AG04449 (cell line): ENCODE data around the gene SIPA1.

ENCODE experiments used
- CTCF ChIA-PET: fragments of 350-600 bp; formaldehyde crosslinking; extraction: SDS; loops from one replicate; lab custom pipeline; 2021; ENCODE audit warnings: antibody characterized with exemption; lab: Yijun Ruan, JAX
- POLR2A ChIA-PET: fragments of 400-600, 350-600 bp; formaldehyde crosslinking; extraction: SDS; loops from one replicate; lab custom pipeline; 2020; ENCODE audit warnings: antibody characterized with exemption, inconsistent platforms; lab: Yijun Ruan, JAX
- DNase-seq: peaks from one replicate; pipeline ENCODE4 v3.0.0-alpha.2; 2010; ENCODE audit warnings: low read depth, low spot score
- H3K4me3 ChIP-seq: 2 replicates; pipeline ENCODE4 v1.5.1; 2011; ENCODE audit warnings: low read depth, mild to moderate bottlenecking, control low read depth, low read length
- TF ChIP-seq, protein P1 (sequence below): IDR thresholded peaks from one replicate; pipeline ENCODE4 v1.5.1; 2011; ENCODE audit warnings: mild to moderate bottlenecking, moderate library complexity, low read length, control low read depth, inconsistent platforms; ENCODE audit not compliant: insufficient read depth; ENCODE audit errors: missing control alignments

The SIPA1 gene, protein sequence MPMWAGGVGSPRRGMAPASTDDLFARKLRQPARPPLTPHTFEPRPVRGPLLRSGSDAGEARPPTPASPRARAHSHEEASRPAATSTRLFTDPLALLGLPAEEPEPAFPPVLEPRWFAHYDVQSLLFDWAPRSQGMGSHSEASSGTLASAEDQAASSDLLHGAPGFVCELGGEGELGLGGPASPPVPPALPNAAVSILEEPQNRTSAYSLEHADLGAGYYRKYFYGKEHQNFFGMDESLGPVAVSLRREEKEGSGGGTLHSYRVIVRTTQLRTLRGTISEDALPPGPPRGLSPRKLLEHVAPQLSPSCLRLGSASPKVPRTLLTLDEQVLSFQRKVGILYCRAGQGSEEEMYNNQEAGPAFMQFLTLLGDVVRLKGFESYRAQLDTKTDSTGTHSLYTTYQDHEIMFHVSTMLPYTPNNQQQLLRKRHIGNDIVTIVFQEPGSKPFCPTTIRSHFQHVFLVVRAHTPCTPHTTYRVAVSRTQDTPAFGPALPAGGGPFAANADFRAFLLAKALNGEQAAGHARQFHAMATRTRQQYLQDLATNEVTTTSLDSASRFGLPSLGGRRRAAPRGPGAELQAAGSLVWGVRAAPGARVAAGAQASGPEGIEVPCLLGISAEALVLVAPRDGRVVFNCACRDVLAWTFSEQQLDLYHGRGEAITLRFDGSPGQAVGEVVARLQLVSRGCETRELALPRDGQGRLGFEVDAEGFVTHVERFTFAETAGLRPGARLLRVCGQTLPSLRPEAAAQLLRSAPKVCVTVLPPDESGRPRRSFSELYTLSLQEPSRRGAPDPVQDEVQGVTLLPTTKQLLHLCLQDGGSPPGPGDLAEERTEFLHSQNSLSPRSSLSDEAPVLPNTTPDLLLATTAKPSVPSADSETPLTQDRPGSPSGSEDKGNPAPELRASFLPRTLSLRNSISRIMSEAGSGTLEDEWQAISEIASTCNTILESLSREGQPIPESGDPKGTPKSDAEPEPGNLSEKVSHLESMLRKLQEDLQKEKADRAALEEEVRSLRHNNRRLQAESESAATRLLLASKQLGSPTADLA

DNA sequence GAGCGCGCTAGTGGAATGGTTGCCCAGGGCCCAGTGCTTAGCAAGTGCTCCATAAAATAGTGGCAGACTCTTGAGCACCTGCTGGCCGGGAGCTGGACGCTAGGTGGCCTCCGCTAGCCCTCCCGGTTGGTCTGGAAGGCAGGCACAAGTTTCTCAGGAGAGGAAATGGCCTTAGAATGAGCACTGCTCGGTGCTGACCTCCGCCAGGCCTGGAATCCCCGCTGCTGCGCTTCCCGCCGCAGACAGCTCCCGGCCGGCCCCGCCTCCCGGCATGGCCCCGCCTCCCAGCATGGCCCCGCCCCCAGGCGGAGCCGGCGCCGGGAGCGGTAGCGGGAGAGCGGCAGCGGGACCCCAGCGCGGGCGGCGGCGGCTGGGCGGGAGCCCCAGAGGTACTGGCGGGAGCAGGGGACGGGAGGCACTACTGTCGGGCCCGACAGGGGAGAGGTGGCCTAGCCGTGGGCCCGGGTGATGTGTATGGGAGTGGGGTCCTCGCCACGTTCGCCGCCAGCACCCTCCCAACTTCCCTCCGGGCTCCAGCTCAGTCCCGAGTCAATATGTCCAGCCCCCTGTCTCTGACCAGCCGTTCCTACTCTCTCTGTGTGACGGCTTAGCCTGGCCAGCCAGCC, at the start of gene SIPA1:
Gene SIPA1, plus strand, starts transcription at position 308 of the 626 bp plus-strand sequence. CDS start 2,821 bp downstream, outside the sequence.
- TF ChIP-seq, protein P1, sequence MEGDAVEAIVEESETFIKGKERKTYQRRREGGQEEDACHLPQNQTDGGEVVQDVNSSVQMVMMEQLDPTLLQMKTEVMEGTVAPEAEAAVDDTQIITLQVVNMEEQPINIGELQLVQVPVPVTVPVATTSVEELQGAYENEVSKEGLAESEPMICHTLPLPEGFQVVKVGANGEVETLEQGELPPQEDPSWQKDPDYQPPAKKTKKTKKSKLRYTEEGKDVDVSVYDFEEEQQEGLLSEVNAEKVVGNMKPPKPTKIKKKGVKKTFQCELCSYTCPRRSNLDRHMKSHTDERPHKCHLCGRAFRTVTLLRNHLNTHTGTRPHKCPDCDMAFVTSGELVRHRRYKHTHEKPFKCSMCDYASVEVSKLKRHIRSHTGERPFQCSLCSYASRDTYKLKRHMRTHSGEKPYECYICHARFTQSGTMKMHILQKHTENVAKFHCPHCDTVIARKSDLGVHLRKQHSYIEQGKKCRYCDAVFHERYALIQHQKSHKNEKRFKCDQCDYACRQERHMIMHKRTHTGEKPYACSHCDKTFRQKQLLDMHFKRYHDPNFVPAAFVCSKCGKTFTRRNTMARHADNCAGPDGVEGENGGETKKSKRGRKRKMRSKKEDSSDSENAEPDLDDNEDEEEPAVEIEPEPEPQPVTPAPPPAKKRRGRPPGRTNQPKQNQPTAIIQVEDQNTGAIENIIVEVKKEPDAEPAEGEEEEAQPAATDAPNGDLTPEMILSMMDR: peak; percentile 65
- ChIA-PET POLR2A (interaction anchor here (0.7 to 2.1 kb wide), 7 partner anchors 15 to 222 kb away, joined by 3 to 17 read pairs (median 4); partner anchors contain the start of genes PCNX3 and RELA), CTCF (interaction anchor here (0.7 to 2.7 kb wide), 17 partner anchors 9 to 181 kb away, joined by 3 to 20 read pairs (median 3); partner anchors contain the start of gene FAM89B)
- peak within 1 kb of the TSS; percentile 78 for H3K4me3 ChIP-seq
- DNase-seq: no peak

DNA sequence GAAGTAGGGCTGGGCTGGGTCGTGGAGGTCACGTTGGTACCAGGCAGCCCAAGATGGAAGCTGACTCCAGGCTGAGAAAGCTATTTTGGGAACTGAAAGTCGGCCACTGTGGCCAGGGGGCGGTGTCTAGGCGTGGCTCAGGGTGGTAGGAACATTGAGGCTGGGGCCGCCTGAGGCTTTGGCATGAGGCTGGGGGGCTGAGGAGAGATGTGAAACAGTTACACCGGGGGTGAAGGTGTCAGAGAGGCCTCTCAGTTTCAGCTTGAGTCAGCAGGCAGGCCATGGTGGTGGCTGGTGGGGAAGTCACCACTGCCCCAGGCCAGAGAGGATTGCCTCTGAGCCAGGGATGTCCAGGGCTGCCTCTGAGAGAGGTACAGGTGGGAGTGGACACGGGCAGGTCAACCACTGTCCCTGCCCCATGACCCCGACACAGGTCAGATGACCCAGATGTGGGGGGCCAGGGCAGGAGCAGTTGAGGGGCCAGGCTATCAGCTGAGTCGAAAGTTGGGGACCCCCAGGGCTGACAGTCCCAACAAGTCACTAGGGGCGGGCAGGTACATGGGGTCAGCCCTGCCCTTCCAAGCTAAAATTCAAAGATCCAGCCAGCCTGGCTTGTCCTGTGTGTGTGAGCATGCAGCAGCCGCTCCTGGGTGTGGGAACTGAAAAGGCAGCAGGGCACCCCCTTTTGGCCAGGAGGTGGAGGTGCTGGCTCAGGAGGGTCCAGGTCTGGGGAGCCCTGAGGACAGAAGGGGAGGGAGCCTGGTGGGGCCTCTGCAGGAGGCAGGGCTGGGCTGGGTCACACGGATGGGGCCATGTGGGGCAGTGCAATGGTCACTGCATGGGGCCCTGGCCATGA, 49.5 kb upstream of the SIPA1 start:
- H3K4me3 ChIP-seq: no peak overlapping the region
- TF ChIP-seq, protein P1: peak; percentile 57
- ChIA-PET POLR2A (interaction anchor here (2.1 to 3.9 kb wide), 2 partner anchors 12 to 16 kb away, joined by 7 to 18 read pairs; partner anchors contain the start of genes EHBP1L1 and FAM89B), CTCF (interaction anchor here (1.4 to 10.6 kb wide), 6 partner anchors 9 to 48 kb away, joined by 5 to 182 read pairs (median 23); partner anchors contain the start of genes EHBP1L1, FAM89B, MAP3K11 and ZNRD2)
- no peak for DNase-seq

DNA sequence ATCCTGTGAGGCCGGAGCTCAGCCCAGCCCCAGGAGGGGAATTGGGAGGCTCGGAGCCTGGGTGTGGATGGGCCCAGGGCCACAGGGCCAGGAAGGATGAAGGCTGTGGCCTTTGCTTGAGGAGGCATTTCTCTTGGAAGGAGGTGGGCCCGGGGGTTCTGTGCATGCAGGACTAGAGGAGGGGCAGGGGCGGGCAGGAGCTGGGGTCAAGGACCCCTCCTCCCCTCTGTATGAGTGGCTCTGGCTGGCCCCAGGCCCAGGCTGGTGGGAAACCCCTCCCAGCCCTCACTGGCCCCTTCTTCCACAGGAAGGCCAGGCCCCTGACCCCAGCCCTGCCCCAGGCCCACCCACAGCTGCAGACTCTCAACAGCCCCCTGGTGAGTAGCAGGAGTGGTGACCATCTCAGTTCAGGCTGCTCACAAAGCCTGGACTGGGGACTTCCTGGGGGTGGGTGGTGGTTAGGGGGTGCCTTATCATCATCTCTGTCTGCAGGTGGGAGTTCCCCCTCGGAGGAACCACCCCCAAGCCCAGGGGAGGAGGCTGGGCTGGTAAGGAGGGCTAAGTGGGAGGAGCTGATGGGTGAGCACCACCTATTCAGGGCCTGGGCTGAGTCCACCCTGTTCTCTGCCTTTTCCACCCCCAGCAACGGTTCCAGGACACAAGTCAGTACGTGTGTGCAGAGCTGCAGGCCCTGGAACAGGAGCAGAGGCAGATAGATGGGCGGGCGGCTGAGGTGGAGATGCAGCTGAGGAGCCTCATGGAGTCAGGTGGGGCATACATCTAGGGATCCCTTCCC, 48.3 kb upstream of the SIPA1 start:
- CTCF ChIA-PET: interaction anchor here (0.7 to 10.6 kb wide), 9 partner anchors 8 to 49 kb away, joined by 3 to 182 read pairs (median 5); partner anchors contain the start of genes EHBP1L1, FAM89B and ZNRD2
- DNase-seq: no peak
- POLR2A ChIA-PET: interaction anchor here (0.8 kb wide), 1 partner anchor 14 kb away, joined by 3 read pairs; no protein-coding TSS in a partner anchor
- TF ChIP-seq, protein P1: no peak
- no peak overlapping the region for H3K4me3 ChIP-seq

DNA sequence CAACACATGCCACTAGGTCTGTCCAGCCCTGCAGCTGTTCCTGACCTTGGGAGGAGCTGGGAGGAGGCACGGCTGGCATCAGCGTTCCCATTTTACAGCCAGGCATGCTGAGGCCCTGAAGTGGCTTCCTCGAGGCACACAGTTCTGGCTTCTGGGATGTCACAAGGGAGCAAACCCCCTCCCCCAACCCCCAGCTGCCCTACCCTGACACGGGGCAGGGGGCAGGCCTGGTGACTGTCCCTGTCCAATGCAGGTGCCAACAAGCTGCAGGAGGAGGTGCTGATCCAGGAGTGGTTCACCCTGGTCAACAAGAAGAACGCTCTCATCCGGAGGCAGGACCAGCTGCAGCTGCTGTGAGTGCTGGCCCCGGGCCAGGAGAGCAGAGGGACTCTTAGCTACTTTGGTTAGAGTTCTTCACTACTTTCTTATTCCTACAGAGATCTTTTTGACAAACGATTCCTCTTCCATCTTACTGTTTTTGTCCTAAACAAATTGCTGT, 47.6 kb upstream of the SIPA1 start:
- POLR2A ChIA-PET: interaction anchor here (0.8 kb wide), 1 partner anchor 13 kb away, joined by 3 read pairs; no protein-coding TSS in a partner anchor
- H3K4me3 ChIP-seq: no peak overlapping the region
- no peak for DNase-seq
- TF ChIP-seq, protein P1: no peak
- CTCF ChIA-PET: interaction anchor here (0.7 to 10.6 kb wide), 8 partner anchors 8 to 50 kb away, joined by 3 to 182 read pairs (median 5); partner anchors contain the start of genes EHBP1L1, FAM89B and ZNRD2
